ENCODE measurements around the gene MPO.

MPO gene

DNA sequence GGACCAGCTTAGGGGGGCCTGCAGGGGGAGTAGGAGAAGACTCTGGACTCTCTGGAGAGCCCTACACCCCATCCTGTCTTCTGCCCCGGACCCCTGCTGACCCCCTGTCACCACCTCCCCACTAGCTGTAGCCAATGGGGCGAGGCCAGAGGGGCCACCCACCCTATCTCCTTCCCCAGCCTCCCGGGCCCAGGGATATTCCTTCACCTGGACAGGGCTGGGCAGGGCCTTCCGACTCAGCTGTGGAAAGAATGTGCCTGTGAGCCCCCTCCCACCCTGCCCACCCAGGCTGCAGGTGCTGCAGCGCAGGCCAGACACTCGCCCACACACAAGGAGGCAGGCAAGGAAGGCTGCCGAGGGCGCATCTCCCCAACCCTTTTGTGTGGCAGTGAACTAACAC, 24.9 kb upstream of the MPO start:
- DNase-seq (ENCODE audit: low read depth) = no peak
- TF ChIP-seq, protein P1, sequence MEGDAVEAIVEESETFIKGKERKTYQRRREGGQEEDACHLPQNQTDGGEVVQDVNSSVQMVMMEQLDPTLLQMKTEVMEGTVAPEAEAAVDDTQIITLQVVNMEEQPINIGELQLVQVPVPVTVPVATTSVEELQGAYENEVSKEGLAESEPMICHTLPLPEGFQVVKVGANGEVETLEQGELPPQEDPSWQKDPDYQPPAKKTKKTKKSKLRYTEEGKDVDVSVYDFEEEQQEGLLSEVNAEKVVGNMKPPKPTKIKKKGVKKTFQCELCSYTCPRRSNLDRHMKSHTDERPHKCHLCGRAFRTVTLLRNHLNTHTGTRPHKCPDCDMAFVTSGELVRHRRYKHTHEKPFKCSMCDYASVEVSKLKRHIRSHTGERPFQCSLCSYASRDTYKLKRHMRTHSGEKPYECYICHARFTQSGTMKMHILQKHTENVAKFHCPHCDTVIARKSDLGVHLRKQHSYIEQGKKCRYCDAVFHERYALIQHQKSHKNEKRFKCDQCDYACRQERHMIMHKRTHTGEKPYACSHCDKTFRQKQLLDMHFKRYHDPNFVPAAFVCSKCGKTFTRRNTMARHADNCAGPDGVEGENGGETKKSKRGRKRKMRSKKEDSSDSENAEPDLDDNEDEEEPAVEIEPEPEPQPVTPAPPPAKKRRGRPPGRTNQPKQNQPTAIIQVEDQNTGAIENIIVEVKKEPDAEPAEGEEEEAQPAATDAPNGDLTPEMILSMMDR (IDR thresholded peaks at IDR 0.05; ENCODE audit: control insufficient read depth, insufficient read depth, low read depth, low read length, missing control alignments) = no peak
- H3K4me3 ChIP-seq (ENCODE audit: control insufficient read depth, low read depth, low read length) = no peak overlapping the region

DNA sequence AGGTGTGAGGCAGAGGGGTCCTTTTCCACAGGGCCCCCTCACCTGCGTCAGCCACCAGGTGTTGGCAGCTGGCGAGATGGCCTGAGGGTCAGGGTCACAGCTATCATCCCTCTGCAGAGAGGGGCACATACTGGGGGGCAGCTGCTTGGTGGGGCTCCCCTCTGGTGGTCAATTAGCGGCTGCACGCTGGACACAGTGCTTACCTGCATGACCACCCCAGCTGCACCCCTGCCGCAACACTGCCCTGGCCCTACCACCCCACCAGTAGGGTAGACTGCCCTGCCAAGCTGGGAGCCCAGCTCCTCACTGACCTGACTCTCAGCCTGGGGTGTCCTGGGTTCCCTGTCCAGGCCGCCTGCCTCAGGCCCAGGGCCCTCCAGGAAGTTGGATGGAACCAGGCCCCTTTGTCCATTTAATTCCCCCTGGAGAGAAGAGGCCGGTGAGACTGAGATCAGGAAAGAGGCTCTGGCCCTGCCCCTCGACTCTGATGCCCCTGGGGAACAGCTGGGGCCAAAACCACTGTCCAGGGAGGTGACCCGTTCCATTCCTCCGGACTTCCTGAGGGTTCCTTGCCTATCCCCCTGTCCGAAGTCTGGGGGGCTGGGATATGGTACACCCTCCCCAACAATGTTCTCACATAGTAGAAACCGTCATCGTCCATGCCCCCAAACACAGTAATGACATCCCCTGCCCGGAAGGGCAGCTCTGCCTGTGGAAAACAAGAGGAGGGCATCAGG, 24.2 kb upstream of the MPO start:
- DNase-seq (ENCODE audit: low read depth) = no peak
- TF ChIP-seq, protein P1 (IDR thresholded peaks at IDR 0.05; ENCODE audit: control insufficient read depth, insufficient read depth, low read depth, low read length, missing control alignments) = no peak
- no peak overlapping the region for H3K4me3 ChIP-seq (ENCODE audit: control insufficient read depth, low read depth, low read length)

DNA sequence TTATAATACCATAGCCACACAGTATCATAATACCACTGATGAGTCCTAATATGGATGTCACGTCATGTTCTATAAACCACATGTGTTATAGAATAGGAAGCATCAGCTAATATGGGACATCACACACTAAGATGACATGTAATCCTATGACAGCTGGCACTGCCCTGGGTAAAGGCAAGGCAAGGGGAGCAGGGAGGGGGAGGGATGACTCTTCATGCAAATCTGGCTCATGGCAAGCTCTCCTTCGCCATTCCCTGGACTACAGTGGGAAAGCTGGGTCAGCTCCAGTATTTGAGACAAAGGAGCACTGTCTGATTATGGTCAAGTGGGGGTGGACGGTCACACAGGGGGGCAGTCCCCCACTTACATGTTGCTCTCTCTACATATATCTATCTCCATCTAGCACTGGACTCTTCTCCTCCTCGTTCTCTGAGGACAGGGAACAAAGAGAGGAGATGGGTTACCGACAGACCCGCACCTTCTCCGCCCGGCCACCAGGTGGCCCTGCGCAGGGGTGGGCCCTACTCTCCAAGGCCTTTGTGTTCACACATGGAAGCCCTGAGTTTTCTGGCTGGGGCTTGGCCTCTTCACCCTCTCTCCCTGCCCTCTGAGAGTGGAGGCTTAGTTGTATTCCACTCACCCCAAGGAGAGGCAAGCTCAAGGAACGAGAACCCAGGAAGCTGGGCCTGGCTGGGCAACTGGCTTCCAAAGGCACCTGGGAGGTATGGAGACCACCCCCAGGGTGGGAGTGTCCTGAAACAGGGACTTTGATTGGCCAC, 23.4 kb upstream of the MPO start:
- DNase-seq (ENCODE audit: low read depth) = no peak
- TF ChIP-seq, protein P1 (IDR thresholded peaks at IDR 0.05; ENCODE audit: control insufficient read depth, insufficient read depth, low read depth, low read length, missing control alignments) = peak; percentile 69
- H3K4me3 ChIP-seq (ENCODE audit: control insufficient read depth, low read depth, low read length) = no peak overlapping the region

DNA sequence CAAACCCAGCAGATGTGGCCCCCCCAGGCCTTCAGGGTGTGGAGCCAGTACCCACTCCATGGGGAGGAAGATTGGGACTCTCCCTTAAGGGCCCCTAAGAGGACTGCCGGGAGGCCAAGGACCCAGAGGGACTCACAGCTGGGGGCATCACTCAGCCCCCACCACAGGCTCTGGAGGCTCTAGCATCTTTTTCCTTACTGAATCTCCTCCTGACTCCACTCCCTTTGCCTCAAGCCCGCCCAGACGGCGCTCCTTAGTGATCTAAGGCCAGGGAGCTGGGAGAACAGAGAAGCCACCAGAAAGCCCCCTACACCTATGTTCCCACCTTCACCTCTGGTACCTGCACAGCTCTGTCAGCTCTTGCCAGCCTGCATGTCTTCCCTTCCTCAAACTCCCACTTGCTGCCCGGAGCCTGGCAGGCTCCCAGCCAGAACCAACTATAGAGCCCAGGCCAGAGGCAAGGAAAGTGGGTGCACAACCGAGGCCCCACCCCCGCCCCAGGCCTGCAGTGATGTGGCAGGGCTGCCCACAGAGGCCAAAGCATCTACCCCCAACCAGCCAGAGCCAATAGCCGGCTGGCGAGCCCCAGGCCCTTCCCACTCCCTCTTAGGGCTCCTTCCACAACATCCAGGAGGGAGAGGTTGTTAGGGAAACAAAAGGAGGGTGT, 22.3 kb upstream of the MPO start:
- TF ChIP-seq, protein P1 (IDR thresholded peaks at IDR 0.05; ENCODE audit: control insufficient read depth, insufficient read depth, low read depth, low read length, missing control alignments) = no peak
- DNase-seq (ENCODE audit: low read depth) = no peak
- H3K4me3 ChIP-seq (ENCODE audit: control insufficient read depth, low read depth, low read length) = no peak overlapping the region

DNA sequence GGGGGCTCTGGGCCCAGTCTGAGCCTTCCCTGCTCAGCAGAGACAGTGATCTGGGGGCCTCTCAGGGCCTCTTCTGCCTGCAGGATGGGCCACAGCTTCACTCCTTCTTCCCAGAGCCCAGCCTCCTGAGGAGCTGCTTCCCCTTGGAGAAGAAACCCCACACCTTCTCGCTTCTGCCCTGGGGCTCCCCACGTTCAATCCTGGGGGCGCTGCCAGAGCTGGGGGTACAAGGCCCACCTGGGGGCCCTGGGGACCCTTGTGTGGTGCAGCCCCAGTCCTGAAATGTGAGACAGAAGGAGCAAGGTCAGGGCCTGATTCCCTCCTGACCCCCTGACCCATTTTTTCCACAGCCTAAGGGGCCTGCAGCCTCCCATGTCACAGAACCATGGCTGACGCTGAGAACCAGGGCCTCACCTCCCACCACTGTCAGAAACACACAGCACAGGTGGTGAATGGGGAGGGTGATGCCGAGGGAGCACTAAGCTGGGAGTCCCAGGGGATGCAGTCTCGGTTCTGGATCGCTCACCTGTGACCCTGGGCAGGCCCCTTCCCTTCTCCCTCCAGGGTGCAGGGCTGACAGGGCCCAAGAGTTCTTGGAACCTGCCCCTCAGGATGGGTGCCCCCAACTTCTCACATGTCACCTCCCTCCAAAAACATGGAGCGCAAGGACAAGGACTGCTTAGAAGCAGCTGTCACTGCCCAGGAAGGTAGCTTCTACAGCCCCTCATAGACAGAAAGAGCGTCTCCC, 21.6 kb upstream of the MPO start:
- TF ChIP-seq, protein P1 (IDR thresholded peaks at IDR 0.05; ENCODE audit: control insufficient read depth, insufficient read depth, low read depth, low read length, missing control alignments) = no peak
- H3K4me3 ChIP-seq (ENCODE audit: control insufficient read depth, low read depth, low read length) = no peak overlapping the region
- DNase-seq (ENCODE audit: low read depth) = no peak

DNA sequence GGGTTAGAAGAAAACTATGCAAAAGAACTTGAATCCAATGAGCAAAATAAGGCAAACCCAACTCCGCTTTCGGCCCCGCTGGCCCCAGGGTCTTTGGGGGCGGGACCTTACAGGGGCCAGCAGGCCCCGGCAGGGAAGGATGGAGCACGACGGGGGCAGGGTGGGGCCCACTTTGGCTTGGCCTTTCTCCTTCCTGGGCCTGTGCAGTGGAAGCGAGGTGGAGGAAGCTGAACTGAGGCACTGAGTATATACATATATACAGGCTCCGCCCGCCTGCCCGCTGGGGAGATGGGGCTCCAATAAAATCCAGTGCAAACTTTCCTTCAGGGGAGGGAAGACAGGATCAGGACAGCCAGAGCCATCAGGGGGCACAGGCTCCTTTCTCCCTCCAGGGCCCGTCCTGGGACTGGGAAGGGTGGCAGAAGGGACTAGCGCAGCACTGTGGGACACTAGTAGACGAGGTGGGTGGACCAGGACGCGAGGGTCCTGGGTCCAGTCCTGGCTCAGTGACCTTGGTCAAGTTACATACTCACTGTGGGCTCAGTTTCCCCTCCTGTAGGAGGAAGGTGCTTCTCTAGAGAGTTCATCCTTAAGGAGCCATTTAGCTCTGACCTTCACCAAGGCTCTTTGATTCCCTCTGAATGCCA, 20.9 kb upstream of the MPO start:
- TF ChIP-seq, protein P1 (IDR thresholded peaks at IDR 0.05; ENCODE audit: control insufficient read depth, insufficient read depth, low read depth, low read length, missing control alignments) = no peak
- DNase-seq (ENCODE audit: low read depth) = no peak
- no peak overlapping the region for H3K4me3 ChIP-seq (ENCODE audit: control insufficient read depth, low read depth, low read length)
